HG03571 (cell line): ENCODE measurements around the gene ATP2B3.
A peak's percentile ranks its signal among the peaks of the same experiment; 100 is the strongest.

Experiments
- ATAC-seq: cut with Tn5 transposase; IDR thresholded peaks from one replicate; pipeline ENCODE4 v1.9.1; 2021; ENCODE audit not compliant: unreplicated experiment

ATP2B3 gene

DNA sequence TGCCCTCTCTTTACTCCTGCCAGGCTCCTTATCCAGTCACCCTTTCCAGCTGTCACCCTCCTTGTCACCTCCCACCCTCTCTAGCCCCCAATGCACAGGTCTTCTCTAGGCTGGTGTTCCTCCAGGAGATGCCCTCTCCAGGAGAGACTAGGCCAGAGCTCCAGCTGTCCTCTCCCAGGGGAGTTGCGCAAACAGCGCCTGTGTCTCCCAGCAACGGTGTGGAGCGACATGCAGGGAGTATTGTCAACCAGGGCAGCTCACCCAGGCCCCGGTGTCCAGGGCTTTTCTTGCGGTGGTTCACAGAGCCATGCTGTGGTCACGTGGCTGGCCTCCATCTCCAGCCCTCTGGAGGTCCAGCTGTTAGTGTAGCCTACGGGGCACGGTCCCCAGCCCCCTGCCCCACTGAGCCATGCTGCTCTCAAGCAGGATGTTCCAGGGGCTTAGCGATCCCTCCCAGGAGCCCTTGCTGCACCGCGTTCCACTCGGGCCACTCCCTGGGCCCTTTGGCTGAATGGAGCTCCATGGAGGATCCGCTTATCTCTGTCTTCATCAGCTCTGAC is 46.7 kb downstream of the ATP2B3 start:
- ATAC-seq: no peak

DNA sequence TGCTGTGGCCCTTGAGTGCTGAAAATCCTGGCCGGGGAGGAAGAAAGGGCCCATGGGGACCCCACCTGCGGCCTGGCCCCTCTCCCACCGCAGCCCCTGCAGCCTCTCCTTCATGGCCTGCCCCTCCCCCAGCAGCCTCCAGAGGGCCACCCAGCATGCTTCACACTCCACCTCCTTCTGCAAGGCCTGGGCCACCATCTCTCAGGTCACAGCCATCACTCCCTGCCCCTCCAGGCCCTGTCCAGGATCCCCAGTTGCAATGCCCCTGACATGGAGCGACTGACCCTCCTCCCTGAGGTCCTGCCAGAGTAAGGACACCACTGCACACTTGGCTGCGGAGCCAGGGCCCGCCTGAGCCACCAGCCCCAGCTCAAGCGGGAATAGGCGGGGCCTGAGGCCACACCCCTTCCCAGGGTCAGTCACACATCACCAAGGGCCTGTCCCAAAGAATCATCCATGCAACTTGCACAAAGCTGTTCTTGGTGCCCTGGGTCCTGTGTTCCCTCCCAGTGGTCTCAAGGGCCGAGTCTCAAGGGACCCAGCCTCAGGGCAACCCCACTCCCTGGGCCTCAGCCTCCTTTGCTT is 48.6 kb downstream of the ATP2B3 start:
- no peak for ATAC-seq

DNA sequence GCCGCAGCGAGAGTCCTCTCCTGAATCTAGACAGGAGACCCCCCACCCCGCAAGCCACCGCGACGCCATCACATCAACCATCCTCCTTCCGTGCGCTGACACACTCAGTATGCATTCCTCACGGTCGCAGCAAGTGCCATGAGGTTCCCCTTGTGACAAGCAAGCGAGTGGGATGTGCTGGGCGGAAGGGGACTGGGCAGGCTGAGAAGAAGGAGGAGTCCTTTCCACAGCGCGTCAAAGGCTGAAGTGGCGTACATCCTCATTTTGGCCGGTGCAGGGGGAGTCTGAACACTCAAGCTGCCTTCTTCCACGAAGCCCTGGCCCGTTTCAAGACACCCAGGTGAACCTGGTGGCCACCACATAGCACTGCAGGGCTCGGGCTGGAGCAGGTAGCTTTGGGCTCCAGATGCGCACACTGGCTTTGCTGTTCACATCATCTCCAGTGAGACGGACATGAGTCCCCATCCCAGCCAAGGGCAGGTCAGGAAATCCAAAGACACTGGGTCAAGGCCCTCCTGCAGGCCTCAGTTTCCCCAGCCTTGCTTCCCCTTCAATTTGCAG is 51.1 kb downstream of the ATP2B3 start:
- no peak for ATAC-seq

DNA sequence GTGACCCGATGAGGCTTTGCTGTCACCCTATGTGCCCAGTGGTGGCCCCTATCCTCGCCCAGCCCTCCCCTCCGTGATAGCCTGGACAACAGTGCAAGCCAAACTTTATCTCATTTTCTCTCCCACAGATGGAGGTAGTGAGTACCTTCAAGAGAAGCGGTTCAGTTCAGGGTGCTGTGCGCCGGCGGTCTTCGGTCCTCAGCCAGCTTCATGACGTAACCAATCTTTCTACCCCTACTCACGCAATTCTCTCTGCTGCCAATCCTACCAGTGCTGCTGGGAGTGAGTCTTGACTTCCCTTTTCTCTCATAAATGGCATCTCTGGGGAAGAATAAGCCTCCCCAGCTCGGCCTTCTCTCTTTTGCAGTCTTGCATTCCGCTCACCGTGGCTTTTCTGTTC is 52.0 kb downstream of the ATP2B3 start:
- no peak for ATAC-seq

DNA sequence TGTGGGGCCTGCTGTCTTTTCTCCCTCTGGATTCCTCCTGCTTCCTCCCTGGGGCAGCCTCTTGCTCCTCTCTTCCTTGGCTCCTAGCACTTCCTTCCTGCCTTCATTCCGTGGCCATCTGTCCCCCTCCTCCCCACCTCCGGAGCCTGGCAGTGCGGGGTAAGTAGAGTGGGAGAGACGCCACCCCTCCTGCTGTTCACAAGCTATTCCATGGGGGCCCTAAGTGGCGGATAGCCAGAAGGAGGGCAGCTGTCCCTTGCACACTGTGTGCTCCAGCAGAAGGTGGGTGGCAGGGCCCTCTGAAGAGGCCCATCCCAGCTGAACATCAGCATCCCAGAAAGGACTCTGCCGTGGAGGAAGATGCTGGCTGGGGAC is 54.1 kb downstream of the ATP2B3 start:
- ATAC-seq: no peak

DNA sequence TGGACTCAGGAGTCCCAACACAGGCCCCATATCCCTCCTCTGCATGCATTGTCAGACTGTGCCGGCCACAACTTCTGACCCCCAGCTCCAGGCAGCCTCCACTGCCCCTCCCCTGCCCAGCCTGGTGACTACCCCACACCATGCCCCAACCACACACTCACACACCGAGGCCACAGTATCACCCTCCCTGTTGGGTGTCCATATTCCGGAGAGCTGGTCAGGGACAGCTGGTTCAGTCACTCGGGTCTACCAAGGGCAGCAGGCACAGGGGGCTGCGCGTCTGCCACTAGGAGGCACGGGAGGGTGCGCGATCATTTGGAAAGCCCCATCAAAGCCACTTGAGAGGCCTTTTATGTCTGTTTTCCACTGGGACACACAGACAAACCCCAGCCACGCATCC is 55.2 kb downstream of the ATP2B3 start:
- no peak for ATAC-seq

DNA sequence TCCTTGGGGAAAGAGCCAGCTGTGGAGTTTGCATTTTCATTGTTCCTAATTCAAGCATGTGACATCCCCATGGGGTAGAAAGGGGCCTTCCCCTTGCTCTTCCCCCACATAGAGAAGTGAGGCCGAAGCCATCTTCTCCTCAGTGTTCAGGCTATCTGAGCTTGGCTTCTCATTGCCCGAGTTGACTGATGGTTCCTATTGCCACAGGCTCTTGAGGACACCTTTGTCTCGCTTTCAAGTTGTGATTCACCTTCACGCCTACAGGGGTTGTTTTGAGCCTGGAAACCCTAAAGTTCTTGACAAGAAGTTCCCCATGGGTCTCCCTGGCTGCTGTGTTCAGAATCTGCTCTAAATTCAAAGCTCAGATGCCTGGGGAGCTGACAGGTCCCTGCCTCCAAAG is 56.5 kb downstream of the ATP2B3 start:
- ATAC-seq: no peak

DNA sequence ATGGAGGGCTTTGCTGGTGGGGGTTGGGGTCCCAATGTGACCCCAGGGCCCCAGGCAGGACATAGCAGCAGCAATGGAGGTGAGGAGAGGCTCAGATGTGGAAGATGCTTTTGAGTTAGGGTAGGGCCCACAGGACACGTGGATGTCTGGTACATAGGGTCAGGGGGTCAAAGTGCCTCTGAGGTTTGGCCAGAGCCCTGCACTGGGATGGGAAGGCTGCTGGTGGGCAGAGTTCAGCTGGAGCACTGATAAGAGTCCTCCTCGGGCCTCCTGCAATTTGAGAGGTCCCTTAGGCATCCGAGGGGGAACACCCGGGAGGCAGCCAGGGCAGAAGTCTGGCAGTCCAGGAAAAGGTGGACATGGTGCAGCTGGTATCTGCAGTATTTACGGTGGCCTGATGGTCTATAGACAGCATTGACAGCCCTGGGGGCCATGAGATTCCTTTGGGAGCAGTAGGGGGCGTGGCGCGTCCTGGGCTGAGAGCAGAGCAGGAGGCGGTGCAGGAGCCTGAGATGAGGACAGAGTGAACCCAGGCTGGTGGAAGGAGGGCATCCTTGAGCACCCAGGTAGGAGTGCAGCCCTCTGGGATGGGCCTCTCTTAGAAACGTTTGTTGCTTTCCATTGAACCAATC is 58.9 kb downstream of the ATP2B3 start:
- no peak for ATAC-seq

DNA sequence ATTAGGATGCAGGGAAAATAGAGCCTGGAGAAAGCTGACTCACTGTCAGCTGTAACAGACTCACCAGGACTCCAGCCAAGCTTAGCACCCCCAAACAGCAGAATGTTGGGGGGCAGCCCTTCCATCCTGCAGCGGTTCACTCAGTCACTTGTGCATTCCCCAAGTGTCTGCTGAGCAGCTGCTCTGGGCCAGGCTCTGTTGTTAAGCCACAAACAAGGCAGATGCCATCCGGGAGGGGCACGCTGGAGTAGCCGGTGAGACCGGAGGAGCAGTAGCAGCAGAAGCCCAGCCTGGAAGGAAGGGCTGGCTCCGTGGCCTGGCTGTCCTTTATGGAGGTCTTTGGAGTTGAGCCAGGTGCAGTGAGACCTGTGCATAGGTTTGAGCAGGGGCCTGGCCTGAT is 59.5 kb downstream of the ATP2B3 start:
- ATAC-seq: no peak

DNA sequence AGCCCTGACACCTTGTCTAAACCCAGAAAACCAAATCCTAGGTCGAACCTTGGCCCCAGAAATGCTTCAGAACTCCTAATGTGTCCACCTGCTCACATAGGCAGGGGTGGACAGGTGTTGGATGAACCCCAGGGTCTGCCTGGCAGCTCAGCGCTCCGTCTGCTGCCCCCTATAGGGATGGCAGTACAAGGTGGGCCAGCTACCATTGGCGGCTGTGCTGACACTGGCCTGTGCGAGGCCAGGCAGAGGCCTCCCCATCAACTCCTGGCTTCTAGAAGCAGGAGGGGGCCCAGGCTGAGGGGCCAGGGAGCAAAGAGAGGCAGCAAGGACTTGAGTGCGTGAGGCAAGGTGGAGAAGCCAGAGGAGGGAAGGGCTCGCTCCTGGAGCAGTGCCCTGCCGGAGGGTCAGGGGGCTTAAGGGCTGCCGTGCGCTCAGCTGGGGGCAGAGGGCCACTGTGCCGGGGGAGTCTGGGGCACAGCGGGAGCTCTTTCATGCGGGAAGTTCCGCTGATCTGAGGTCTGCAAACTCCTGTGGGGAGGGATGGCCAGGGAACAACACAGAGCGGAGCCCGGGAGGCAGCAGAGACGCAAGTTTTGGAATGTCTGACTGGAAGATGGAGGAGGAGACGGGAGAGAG is 60.9 kb downstream of the ATP2B3 start:
- ATAC-seq: no peak

DNA sequence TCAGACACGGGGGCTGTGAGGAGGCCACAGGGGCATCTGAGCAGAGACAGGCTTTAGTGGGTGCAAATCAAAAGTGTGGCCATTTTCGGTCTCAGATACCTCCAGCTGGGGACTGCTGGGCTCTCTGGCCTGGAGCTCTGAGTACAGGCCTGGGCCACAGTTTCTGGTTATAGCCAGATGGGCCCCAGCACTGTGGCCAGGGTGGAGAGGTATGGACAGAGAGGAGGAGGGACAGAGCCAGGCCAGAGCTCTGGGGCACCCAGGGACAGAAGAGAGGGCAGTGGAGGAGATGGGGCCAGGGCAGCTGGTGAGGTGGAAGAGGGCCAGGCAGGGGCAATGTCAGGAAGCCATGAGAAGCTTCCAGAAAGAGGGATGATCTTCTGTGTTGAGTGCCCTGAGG is 61.4 kb downstream of the ATP2B3 start:
- no peak for ATAC-seq

DNA sequence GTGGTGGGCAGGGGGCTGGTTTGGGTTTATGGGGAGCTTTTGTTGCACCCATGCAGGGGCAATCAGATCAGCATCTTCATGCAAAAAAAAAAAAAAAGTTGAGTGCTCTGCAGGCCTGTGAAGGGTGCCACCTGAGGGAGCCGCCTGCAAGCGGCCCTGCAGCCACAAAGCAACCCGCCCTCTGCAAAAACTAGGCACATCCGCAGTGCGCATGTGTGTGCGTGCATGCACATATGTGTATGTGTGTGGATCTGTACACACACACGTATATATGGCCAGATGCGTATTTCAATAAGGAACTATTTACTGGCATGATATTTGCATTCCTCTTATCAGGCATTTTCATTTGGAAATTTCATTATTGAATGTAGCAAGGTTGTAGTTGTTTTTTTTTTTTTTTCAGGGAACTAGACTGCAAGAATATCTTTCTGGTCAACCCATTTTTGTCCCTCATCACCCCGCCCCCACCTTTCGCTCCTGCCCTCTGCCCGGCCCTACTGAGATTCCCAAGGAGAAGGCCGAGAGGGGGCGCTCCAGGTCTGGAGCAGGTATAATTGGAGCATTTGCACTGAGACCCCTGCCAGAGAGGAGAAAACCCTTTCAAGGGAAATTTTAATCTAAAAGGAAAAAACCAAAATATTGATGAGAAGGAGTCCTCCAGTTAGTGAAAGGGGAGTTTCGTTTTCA is 63.4 kb downstream of the ATP2B3 start:
- ATAC-seq: no peak

DNA sequence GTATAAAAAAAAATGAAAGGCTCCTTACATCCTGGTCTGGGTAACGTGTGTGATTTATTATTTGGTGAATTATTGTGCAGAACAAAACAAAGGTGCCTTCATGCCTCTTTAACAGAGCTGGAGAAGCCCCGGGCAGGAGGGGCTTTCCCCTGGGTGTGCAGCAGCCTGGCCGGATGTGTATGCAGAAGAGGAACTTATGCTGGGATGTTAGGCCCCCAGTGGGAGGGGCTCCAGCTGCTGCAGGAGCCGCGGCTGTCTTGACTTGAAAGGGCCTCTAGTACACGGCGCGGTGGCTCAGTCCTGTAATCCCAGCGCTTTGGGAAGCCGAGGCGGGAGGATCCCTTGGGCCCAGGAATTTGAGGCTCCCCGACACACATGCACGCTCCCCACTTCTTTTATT is 65.5 kb downstream of the ATP2B3 start:
- ATAC-seq: peak; percentile 99

DNA sequence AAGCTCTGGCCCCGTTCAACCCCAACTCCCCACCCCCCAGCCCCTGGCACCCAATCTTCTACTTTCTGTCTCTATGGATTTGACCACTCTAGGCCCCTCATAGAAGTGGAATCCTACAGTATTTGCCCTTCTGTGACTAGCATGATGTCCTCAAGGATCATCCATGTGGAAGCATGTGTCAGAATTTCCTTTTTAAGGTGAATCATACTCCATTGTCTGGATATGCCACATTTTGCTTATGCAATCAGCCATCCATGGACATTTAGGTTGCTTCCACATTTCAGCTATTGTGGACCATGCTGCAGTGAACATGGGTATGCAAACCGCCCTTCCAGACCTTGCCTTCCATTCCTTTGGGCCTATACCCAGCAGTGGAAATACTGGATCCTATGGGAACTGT is 66.0 kb downstream of the ATP2B3 start:
- ATAC-seq: no peak

DNA sequence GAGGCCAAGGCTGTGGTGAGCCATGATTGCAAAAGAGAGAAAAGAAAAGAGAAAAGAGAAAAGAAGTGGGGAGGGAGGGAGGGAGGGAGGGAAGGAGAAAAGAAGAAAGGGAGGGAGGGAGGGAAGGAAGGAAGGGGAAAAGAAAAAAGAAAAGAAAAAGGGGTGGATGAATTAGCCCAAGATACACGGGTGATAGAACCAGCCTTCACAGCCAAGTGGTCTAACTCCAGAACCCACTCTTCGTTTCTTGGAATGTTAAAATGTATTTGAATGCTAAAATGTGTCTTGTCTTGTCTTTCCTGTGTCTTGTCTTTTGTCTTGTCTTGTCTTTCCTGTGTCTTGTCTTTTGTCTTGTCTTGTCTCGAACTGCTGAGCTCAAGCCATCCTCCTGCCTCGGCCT is 68.4 kb downstream of the ATP2B3 start:
- no peak for ATAC-seq

DNA sequence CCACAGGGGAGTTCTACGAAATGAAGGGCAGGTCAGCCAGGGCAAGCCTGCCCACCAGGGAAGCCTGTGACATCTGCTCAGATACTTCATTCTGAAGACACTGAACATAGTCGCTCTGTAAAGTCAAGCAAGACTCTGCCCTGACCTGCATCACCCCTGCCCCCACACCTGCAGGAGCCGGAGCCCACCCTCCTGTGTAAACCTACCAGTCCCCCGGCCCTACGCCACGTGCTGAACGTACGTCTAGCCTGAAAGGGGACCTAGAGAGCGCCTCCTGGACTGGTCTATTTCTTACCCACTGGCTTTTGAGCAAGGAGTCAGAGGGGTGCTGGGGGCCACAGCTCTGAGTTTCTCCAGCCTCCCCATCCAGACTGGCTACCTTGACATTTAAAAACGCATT is 69.9 kb downstream of the ATP2B3 start:
- no peak for ATAC-seq

DNA sequence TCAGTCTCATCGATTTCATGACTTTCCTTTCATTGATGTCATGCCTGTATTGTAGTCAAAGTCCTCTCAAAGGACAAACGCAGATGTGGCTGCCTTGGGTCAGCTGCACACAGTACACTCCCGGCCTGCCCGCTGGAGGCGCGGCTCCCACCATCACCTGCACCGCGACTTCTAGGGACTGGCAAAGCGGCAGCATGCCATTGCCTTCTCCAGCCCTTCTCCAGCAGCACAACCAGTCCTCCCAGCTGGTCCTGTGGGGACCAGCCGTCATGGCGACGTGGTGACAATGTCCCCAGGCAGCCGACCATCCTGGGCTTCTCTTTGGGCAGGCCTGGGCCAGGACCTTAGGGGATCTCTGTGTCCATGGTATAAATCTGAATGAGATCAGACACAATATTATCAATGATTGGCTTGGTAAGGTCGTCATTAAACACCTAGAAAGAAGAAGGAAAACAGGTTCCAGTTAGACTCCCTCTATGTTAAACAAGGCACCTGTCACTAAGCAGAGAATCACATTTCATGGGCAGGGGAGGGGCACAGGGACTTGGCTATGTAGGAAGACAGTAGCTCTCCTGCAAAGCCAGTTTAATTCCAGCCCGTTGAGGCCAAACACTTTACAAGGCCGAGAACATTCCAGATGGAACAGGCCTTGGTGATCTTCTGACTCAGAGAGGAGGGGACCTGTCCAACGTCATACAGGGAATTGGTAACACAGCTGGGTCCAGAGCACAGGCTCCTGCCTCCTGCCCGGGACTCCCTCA is 70.8 kb downstream of the ATP2B3 start:
- ATAC-seq: no peak

DNA sequence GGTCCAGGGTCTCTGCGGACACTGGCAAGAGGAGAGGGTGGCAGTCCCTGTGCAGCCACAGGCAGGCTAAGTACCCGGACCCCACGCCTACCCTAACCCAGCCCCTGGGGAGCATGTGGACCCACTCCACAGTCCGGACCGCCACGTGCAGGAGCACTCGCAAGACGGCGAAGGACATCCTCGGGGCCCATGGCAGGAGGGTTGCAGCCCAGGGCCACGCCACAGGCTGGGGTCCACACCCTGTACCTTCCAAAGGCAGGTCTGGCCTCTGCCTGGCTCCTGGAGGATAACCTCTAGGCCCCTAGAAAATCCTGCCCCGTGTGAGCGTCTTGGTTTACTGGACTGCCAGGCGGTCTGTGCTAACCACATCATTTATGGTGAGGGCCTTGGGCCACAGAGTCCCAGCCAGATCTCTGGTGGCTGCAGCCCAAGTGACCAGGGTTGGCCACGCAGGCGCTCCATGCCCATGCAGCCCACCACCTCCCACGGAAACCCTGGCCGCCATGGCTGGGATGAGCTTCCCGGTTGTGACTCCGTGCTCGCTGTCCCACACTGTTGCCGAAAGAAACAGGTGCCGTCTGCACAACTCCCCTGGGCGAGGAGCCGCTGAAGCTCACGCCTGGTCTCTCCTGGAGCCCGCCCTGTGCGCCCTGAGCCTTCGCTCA is 71.5 kb downstream of the ATP2B3 start:
- ATAC-seq: no peak

DNA sequence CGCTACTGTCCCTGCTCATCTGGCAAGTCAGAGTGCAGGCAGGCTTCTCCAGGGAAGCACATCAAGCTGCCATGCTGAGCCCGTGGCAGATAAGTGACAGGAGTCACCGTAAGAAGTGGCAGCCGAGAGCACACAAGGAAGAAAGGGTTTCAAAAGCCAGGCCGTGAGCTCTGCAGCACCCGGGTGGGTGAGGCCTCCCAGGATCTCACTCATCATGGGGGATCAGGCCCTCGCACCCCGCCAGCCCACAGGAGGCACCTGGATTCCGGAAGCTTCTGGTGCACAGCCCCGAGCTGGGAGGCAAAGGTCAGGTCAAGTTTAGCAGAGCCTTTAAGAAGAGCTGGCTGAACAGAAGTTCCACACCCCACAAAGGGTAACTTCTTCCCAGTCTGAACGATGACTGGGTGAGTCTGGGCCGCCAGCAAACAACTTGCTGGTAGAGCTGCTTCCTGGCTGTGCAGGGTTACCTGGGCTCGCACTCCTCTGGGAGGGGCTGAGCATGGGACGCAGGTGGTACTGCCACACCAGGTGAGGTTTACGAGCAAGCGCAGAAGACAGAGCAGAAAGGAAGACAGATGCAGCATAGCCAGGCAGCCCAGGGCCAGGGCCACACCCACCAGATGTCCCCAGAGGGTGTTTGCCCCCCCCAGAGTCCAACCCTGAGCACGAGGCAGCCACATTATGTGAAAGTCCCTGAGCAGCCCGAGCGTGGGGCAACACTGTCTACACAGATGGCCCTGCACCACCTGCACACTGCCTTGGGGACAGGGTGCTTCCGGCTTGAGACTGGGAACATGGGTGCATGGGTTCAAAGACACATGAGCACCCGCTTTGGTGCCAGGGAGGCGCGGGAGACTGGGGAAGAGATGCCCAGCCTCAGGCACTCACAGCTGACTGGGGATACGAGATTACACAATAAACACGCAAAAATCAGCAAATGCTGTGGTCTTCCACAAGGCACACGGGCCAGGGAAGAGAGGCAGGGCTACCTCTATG is 73.8 kb downstream of the ATP2B3 start:
- ATAC-seq: no peak
